Fibroblast of lung (primary cell): ENCODE data around the gene OCA2. TPM values are rescaled to one million over a fixed set of nuclear protein-coding genes. Genes with fewer than 3 reads are reported as not detected.
"Not testable (repeated sequence)": the region's sequence is repeated elsewhere in the genome, so short reads cannot be mapped to it uniquely, and the experiment has no call there.

Experiments
- DNase-seq, 2 donors: peaks; one replicate each; pipeline versions ENCODE4 v3.0.0 to v3.0.0-alpha.2; 2010; ENCODE audit warnings: low read depth in 2 of 2
- H2AFZ ChIP-seq: 2 replicates; pipeline ENCODE4 v1.5.1; 2012; ENCODE audit warnings: low read length, control low read depth, inconsistent platforms
- H3K27ac ChIP-seq: 2 replicates; pipeline ENCODE4 v1.5.1; 2011; ENCODE audit warnings: low read length, control low read depth; ENCODE audit not compliant: insufficient read depth
- H3K27me3 ChIP-seq: 2 replicates; pipeline ENCODE4 v1.5.1; 2011; ENCODE audit warnings: mild to moderate bottlenecking, low read length; ENCODE audit not compliant: control insufficient read depth, insufficient read depth
- H3K36me3 ChIP-seq: 2 replicates; pipeline ENCODE4 v1.5.1; 2011; ENCODE audit warnings: low read length; ENCODE audit not compliant: control insufficient read depth, insufficient read depth
- H3K4me1 ChIP-seq: 2 replicates; pipeline ENCODE4 v1.5.1; 2011; ENCODE audit warnings: low read length; ENCODE audit not compliant: control insufficient read depth, insufficient read depth; ENCODE audit errors: extremely low read depth
- H3K4me2 ChIP-seq: 2 replicates; pipeline ENCODE4 v1.5.1; 2011; ENCODE audit warnings: low read length, control low read depth; ENCODE audit not compliant: insufficient read depth; ENCODE audit errors: extremely low read depth
- H3K4me3 ChIP-seq, 4 experiments: fragments of 200-600 bp in 1 of 4; sonication (generic) in 1 of 4; replicated peaks in 1 of 4; 2 replicates each; pipeline ENCODE4 v1.5.1; 2011 to 2016; ENCODE audit warnings: low read length in 4 of 4, low read depth in 3 of 4, mild to moderate bottlenecking in 3 of 4, control low read depth in 2 of 4, inconsistent platforms in 1 of 4, mixed read lengths in 1 of 4; ENCODE audit not compliant: insufficient read depth in 1 of 4; ENCODE audit errors: control extremely low read depth in 1 of 4
- H3K79me2 ChIP-seq: 2 replicates; pipeline ENCODE4 v1.5.1; 2012; ENCODE audit warnings: mild to moderate bottlenecking, low read length, inconsistent platforms; ENCODE audit not compliant: control insufficient read depth, insufficient read depth
- H3K9ac ChIP-seq: 2 replicates; pipeline ENCODE4 v1.5.1; 2011; ENCODE audit warnings: mild to moderate bottlenecking, low read length, control low read depth; ENCODE audit not compliant: insufficient read depth
- H3K9me3 ChIP-seq: 2 replicates; pipeline ENCODE4 v1.5.1; 2012; ENCODE audit warnings: low read depth, low read length; ENCODE audit not compliant: control insufficient read depth, insufficient read depth
- H4K20me1 ChIP-seq: 2 replicates; pipeline ENCODE4 v1.5.1; 2011; ENCODE audit warnings: low read length; ENCODE audit not compliant: control insufficient read depth, insufficient read depth; ENCODE audit errors: extremely low read depth
- CTCF ChIP-seq, 2 donors: IDR thresholded peaks in 1 of 2; conservative IDR thresholded peaks in 1 of 2; 1 replicate in 1 of 2; 2 replicates in 1 of 2; pipeline ENCODE4 v1.5.1; 2011 to 2012; ENCODE audit warnings: low read length in 2 of 2, control low read depth in 1 of 2, inconsistent platforms in 1 of 2, low read depth in 1 of 2, mild to moderate bottlenecking in 1 of 2
- EZH2 ChIP-seq: IDR thresholded peaks from 2 replicates; pipeline ENCODE4 v1.5.1; 2012; ENCODE audit warnings: low read length, control low read depth, mild to moderate bottlenecking; ENCODE audit errors: missing control alignments
- polyA plus RNA-seq, 2 donors: library from polyadenylated mRNA; depleted of rRNA in 1 of 2; stranded (reverse) in 1 of 2; unstranded in 1 of 2; fragments of >200 nt; gene quantifications; 2 replicates each; pipeline ENCODE4 v1.2.1, GENCODE V29; 2011 to 2012; ENCODE audit warnings: missing spikeins in 1 of 2
- total RNA-seq: library from RNA; depleted of rRNA; stranded (reverse); fragments of >200 nt; gene quantifications from 2 replicates; pipeline ENCODE4 v1.2.1, GENCODE V29; 2014

The OCA2 gene
- total and polyA plus RNA-seq, 2 donors (not counting 1 experiment from before 2014, with no cell fraction given) = not detected

- Histone ChIP-seq H3K4me1 (no peaks in the 10 kb centered on the region), H3K79me2 (no peaks in the 10 kb centered on the region), H4K20me1 (no peaks in the 10 kb centered on the region), H3K4me3 (no peak overlapping the region), H2AFZ (no peak overlapping the region), H3K27ac (no peak overlapping the region), H3K9me3 (no peaks in the 10 kb centered on the region), H3K27me3 (no peaks in the 10 kb centered on the region), H3K4me2 (no peak overlapping the region), H3K9ac (no peak overlapping the region), H3K36me3 (no peaks in the 10 kb centered on the region)
- DNase-seq = no peak
- TF ChIP-seq CTCF (conservative IDR thresholded peaks at IDR 0.05 in 1 of 2, IDR thresholded peaks at IDR 0.05 in 1 of 2; ENCODE audit: low read depth in 1 of 2, low read length in 2 of 2) (no peak), EZH2 (no peak)
Observed at GRCh38 chr15:28012231-28012630, 86.9 kb downstream of the OCA2 start.

- not testable (repeated sequence) for H3K9me3 ChIP-seq, H3K27me3 ChIP-seq, H3K27ac ChIP-seq, H3K79me2 ChIP-seq, H3K4me3 ChIP-seq, H3K4me2 ChIP-seq, H2AFZ ChIP-seq, H3K9ac ChIP-seq, DNase-seq, H3K36me3 ChIP-seq, H3K4me1 ChIP-seq, H4K20me1 ChIP-seq
Observed at GRCh38 chr15:28008175-28008574, 90.9 kb downstream of the OCA2 start.

- Histone ChIP-seq H3K9me3 (no peaks in the 10 kb centered on the region), H3K36me3 (no peaks in the 10 kb centered on the region), H3K4me3 (no peak overlapping the region), H2AFZ (no peak overlapping the region), H3K9ac (no peak overlapping the region), H3K79me2 (no peaks in the 10 kb centered on the region), H3K27me3 (no peaks in the 10 kb centered on the region), H3K27ac (no peak overlapping the region), H3K4me2 (no peak overlapping the region), H4K20me1 (no peaks in the 10 kb centered on the region), H3K4me1 (no peaks in the 10 kb centered on the region)
- TF ChIP-seq CTCF (conservative IDR thresholded peaks at IDR 0.05 in 1 of 2, IDR thresholded peaks at IDR 0.05 in 1 of 2; ENCODE audit: low read depth in 1 of 2, low read length in 2 of 2) (no peak), EZH2 (no peak)
- DNase-seq = peak in 1 of 2 donors; percentile 42
Observed at GRCh38 chr15:28006116-28006905, 92.8 kb downstream of the OCA2 start.
